GM23338 (cell line): ENCODE measurements around the gene DPH6. TPM values are rescaled to one million over a fixed set of nuclear protein-coding genes. Genes with fewer than 3 reads are reported as not detected.

Experiments
- ATAC-seq: fragments of 200-7000 bp; cut with Tn5 transposase; 3 replicates; pipeline ENCODE4 v1.9.1; 2020
- DNase-seq: peaks from one replicate; pipeline ENCODE4 v3.0.0-alpha.2; 2015; ENCODE audit warnings: low spot score
- H2AFZ ChIP-seq: fragments of 200-600 bp; sonication (generic); 2 replicates; pipeline ENCODE4 v1.8.0; 2016; ENCODE audit warnings: antibody characterized with exemption, mild to moderate bottlenecking, moderate library complexity
- H3F3A ChIP-seq: fragments of 200-600 bp; sonication (generic); replicated peaks from 2 replicates; pipeline ENCODE4 v1.8.0; 2017; ENCODE audit warnings: antibody characterized with exemption, mixed run types, low read depth
- H3K27ac ChIP-seq: fragments of 200-600 bp; sonication (generic); 2 replicates; pipeline ENCODE4 v1.6.1; 2016; ENCODE audit warnings: low read depth
- H3K27me3 ChIP-seq: fragments of 200-600 bp; sonication (generic); 2 replicates; pipeline ENCODE4 v1.8.0; 2016; ENCODE audit warnings: mild to moderate bottlenecking, mixed run types, moderate library complexity; ENCODE audit not compliant: insufficient read depth
- H3K36me3 ChIP-seq: fragments of 200-600 bp; sonication (generic); 2 replicates; pipeline ENCODE4 v1.8.0; 2016; ENCODE audit warnings: mild to moderate bottlenecking; ENCODE audit not compliant: insufficient read depth
- H3K4me1 ChIP-seq: fragments of 200-600 bp; sonication (generic); 2 replicates; pipeline ENCODE4 v1.8.0; 2016; ENCODE audit warnings: mild to moderate bottlenecking, moderate library complexity; ENCODE audit not compliant: insufficient read depth
- H3K4me2 ChIP-seq: fragments of 200-600 bp; sonication (generic); 2 replicates; pipeline ENCODE4 v1.7.1; 2017; ENCODE audit warnings: mixed run types
- H3K4me3 ChIP-seq: fragments of 200-600 bp; sonication (generic); 2 replicates; pipeline ENCODE4 v1.6.1; 2016; ENCODE audit warnings: mixed run types
- H3K79me2 ChIP-seq: fragments of 200-600 bp; sonication (generic); replicated peaks from 2 replicates; pipeline ENCODE4 v1.8.0; 2017; ENCODE audit warnings: mild to moderate bottlenecking; ENCODE audit not compliant: insufficient read depth
- H3K9me2 ChIP-seq: fragments of 200-600 bp; sonication (generic); 2 replicates; pipeline ENCODE4 v1.8.0; 2017; ENCODE audit not compliant: insufficient read depth
- H4K20me1 ChIP-seq: fragments of 200-600 bp; sonication (generic); replicated peaks from 2 replicates; pipeline ENCODE4 v1.8.0; 2017; ENCODE audit warnings: mild to moderate bottlenecking; ENCODE audit not compliant: insufficient read depth
- H3K27ac Mint-ChIP-seq: 2 replicates; pipeline ENCODE4 v1.8.0; 2020; ENCODE audit warnings: inconsistent platforms, mild to moderate bottlenecking, moderate library complexity, mixed read lengths
- H3K27me3 Mint-ChIP-seq: 3 replicates; pipeline ENCODE4 v1.8.0; 2022; ENCODE audit warnings: low read depth, mild to moderate bottlenecking, moderate library complexity, mixed read lengths, inconsistent platforms; ENCODE audit not compliant: insufficient read depth, poor library complexity
- H3K36me3 Mint-ChIP-seq: 3 replicates; pipeline ENCODE4 v1.8.0; 2021; ENCODE audit warnings: low read depth, mild to moderate bottlenecking, inconsistent platforms, moderate library complexity, mixed read lengths
- H3K4me1 Mint-ChIP-seq: 3 replicates; pipeline ENCODE4 v1.8.0; 2020; ENCODE audit warnings: mild to moderate bottlenecking, inconsistent platforms, mixed read lengths
- H3K4me3 Mint-ChIP-seq: 3 replicates; pipeline ENCODE4 v1.8.0; 2021; ENCODE audit warnings: moderate library complexity, mild to moderate bottlenecking, inconsistent platforms, mixed read lengths
- H3K9me3 Mint-ChIP-seq: 3 replicates; pipeline ENCODE4 v1.8.0; 2020; ENCODE audit warnings: moderate library complexity, mild to moderate bottlenecking, inconsistent platforms, mixed read lengths
- CREB1 ChIP-seq: fragments of 250-450 bp; sonication (Bioruptor Pico); IDR thresholded peaks from 2 replicates; pipeline ENCODE4 v1.5.0; 2020; ENCODE audit warnings: low read depth, mild to moderate bottlenecking, moderate library complexity
- CTCF ChIP-seq, 2 experiments: fragments of 200-600 bp in 1 of 2; sonication (generic) in 1 of 2; conservative IDR thresholded peaks; 2 replicates each; pipeline versions ENCODE4 v1.5.1 to v1.6.1; 2016 to 2017; ENCODE audit warnings: antibody characterized with exemption in 2 of 2, low read depth in 2 of 2, mild to moderate bottlenecking in 2 of 2, moderate library complexity in 1 of 2
- ETS1 ChIP-seq: IDR thresholded peaks from 2 replicates; pipeline ENCODE4 v1.6.1; 2016; ENCODE audit warnings: antibody characterized with exemption
- EZH2 ChIP-seq: fragments of 200-600 bp; sonication (generic); IDR thresholded peaks from one replicate; pipeline ENCODE4 v1.8.0; 2017; ENCODE audit warnings: antibody characterized with exemption, mild to moderate bottlenecking, low read depth; ENCODE audit not compliant: unreplicated experiment
- EZH2phosphoT487 ChIP-seq: fragments of 200-600 bp; sonication (generic); IDR thresholded peaks from one replicate; pipeline ENCODE4 v1.8.1; 2018; ENCODE audit warnings: antibody characterized with exemption; ENCODE audit not compliant: unreplicated experiment
- JUNB ChIP-seq: IDR thresholded peaks from one replicate; pipeline ENCODE4 v1.6.1; 2016; ENCODE audit warnings: antibody characterized with exemption; ENCODE audit not compliant: unreplicated experiment
- NANOG ChIP-seq: IDR thresholded peaks from 2 replicates; pipeline ENCODE4 v1.6.1; 2016; ENCODE audit warnings: antibody characterized with exemption, borderline replicate concordance
- POLR2AphosphoS5 ChIP-seq: IDR thresholded peaks from 2 replicates; pipeline ENCODE4 v1.6.1; 2016; ENCODE audit warnings: antibody characterized with exemption, low read depth
- REST ChIP-seq: IDR thresholded peaks from one replicate; pipeline ENCODE4 v1.6.1; 2018; ENCODE audit warnings: antibody characterized with exemption; ENCODE audit not compliant: unreplicated experiment
- STAT1 ChIP-seq: IDR thresholded peaks from one replicate; pipeline ENCODE4 v1.6.1; 2016; ENCODE audit warnings: antibody characterized with exemption; ENCODE audit not compliant: unreplicated experiment
- ZNF114 ChIP-seq: fragments of 250-450 bp; sonication (Bioruptor Pico); IDR thresholded peaks from 2 replicates; pipeline ENCODE4 v1.5.0; 2020; ENCODE audit warnings: mild to moderate bottlenecking, moderate library complexity
- ZNF331 ChIP-seq: fragments of 250-450 bp; sonication (Bioruptor Pico); IDR thresholded peaks from 2 replicates; pipeline ENCODE4 v1.5.0; 2020; ENCODE audit warnings: low read depth, mild to moderate bottlenecking, moderate library complexity
- ZNF462 ChIP-seq: fragments of 250-450 bp; sonication (Bioruptor Pico); IDR thresholded peaks from 2 replicates; pipeline ENCODE4 v1.5.0; 2020; ENCODE audit warnings: mild to moderate bottlenecking, moderate library complexity
- polyA plus RNA-seq: library from polyadenylated mRNA; unstranded; fragments of >200 nt; fragmentation: Nextera tagmentation; extraction: Ambion mirVana; gene quantifications from 2 replicates; pipeline ENCODE4 v1.2.1, GENCODE V29; 2016
- total RNA-seq: library from RNA; depleted of rRNA; stranded (reverse); fragments of >200 nt; shearing (Covaris generic); gene quantifications from 2 replicates; pipeline ENCODE4 v1.2.3, GENCODE V29; 2014

The DPH6 gene
- total and polyA plus RNA-seq, 2 experiments from 2014 or later, result 37.9 to 46.9 TPM

- Mint-ChIP-seq H3K36me3 (no peaks in the 10 kb centered on the region), H3K4me3 (no peak overlapping the region)
Measured at GRCh38 chr15:35465783-35466182, 80.2 kb downstream of the DPH6 start.

More at GRCh38 chr15:35465783-35466182, 80.2 kb downstream of the DPH6 start:
- no peaks in the 10 kb centered on the region for H3F3A ChIP-seq
- H3K79me2 ChIP-seq, result no peaks in the 10 kb centered on the region
- no peak overlapping the region for H3K27ac Mint-ChIP-seq
- H4K20me1 ChIP-seq, result no peaks in the 10 kb centered on the region
- TF ChIP-seq NANOG (no peak), EZH2phosphoT487 (no peak), EZH2 (no peak), ZNF331 (CRISPR knock-in tag) (no peak), ZNF114 (no peak), POLR2AphosphoS5 (no peak), REST (no peak), CREB1 (CRISPR knock-in tag) (no peak), STAT1 (no peak), JUNB (no peak), CTCF (conservative IDR thresholded peaks at IDR 0.05; ENCODE audit: low read depth in 2 of 2) (no peak), ETS1 (no peak), ZNF462 (CRISPR knock-in tag) (no peak)
- no peak overlapping the region for H3K4me2 ChIP-seq
- no peaks in the 10 kb centered on the region for H3K9me2 ChIP-seq
- H3K4me1 Mint-ChIP-seq, result peaks cover 3% of the 10 kb centered on the region; the same call in 2 of the 3 replicates
- ATAC-seq (no peak), DNase-seq (no peak)
- no peaks in the 10 kb centered on the region for H3K36me3 ChIP-seq
- no peak overlapping the region for H3K27ac ChIP-seq
- H3K27me3 ChIP-seq, result no peaks in the 10 kb centered on the region
- H3K4me3 ChIP-seq, result no peak overlapping the region
- H3K9me3 Mint-ChIP-seq, result no peaks in the 10 kb centered on the region
- H3K27me3 Mint-ChIP-seq, result no peaks in the 10 kb centered on the region
- no peak overlapping the region for H2AFZ ChIP-seq
- no peaks in the 10 kb centered on the region for H3K4me1 ChIP-seq
